Panc1 (cell line): Measurements from ENCODE around the gene DIAPH3. TPM values are rescaled to one million over a fixed set of nuclear protein-coding genes. Genes with fewer than 3 reads are reported as not detected.

Source experiments
- ATAC-seq: fragments of 200-7000 bp; cut with Tn5 transposase; 2 replicates; pipeline ENCODE4 v1.9.1; 2020; ENCODE audit warnings: mild to moderate bottlenecking, moderate library complexity
- BruUV-seq: library from RNA; stranded (reverse); fragments of 400-500 nt; replicated peaks from 2 replicates; lab custom pipeline; 2021; lab: Mats Ljungman, UMichigan
- CTCF ChIA-PET: fragments of 300-600 bp; sonication (Branson Sonifier 250); formaldehyde crosslinking; loops from one replicate; lab custom pipeline; 2022; ENCODE audit warnings: antibody characterized with exemption; lab: Charles Lee
- POLR2A ChIA-PET: fragments of 300-600 bp; sonication (Branson Sonifier 250); formaldehyde crosslinking; loops from one replicate; lab custom pipeline; 2022; ENCODE audit warnings: antibody characterized with exemption; lab: Charles Lee
- DNase-seq: peaks from one replicate; pipeline ENCODE4 v3.0.0-alpha.2; 2010; ENCODE audit warnings: low read depth, low spot score
- H3K27ac ChIP-seq: 2 replicates; pipeline ENCODE4 v1.5.1; 2011; ENCODE audit warnings: mild to moderate bottlenecking, low read length, inconsistent platforms
- H3K27me3 ChIP-seq: fragments of 200-500 bp; sonication (Bioruptor generic); 2 replicates; pipeline ENCODE4 v1.6.0; 2014; ENCODE audit warnings: low read length, inconsistent platforms; ENCODE audit not compliant: control insufficient read depth, insufficient read depth
- H3K36me3 ChIP-seq: fragments of 200-500 bp; sonication (Bioruptor generic); 2 replicates; pipeline ENCODE4 v1.5.1; 2014; ENCODE audit warnings: inconsistent platforms, mild to moderate bottlenecking, low read length, moderate library complexity; ENCODE audit not compliant: control insufficient read depth, insufficient read depth
- H3K4me1 ChIP-seq: 2 replicates; pipeline ENCODE4 v1.5.1; 2011; ENCODE audit warnings: inconsistent platforms, mild to moderate bottlenecking, low read length, moderate library complexity; ENCODE audit not compliant: control insufficient read depth, insufficient read depth
- H3K4me3 ChIP-seq, 2 experiments: 2 replicates each; pipeline ENCODE4 v1.5.1; 2011 to 2012; ENCODE audit warnings: low read depth in 2 of 2, low read length in 2 of 2, mild to moderate bottlenecking in 2 of 2, inconsistent platforms in 1 of 2, moderate library complexity in 1 of 2
- H3K9me3 ChIP-seq: fragments of 200-500 bp; sonication (Bioruptor generic); 2 replicates; pipeline ENCODE4 v1.5.1; 2014; ENCODE audit warnings: low read depth, mild to moderate bottlenecking, inconsistent platforms, low read length, moderate library complexity; ENCODE audit not compliant: control insufficient read depth, insufficient read depth
- POLR2AphosphoS5 ChIP-seq: IDR thresholded peaks from 2 replicates; pipeline ENCODE4 v1.6.1; 2012; ENCODE audit warnings: mild to moderate bottlenecking, low read depth, low read length, moderate library complexity
- SIN3A ChIP-seq: IDR thresholded peaks from 2 replicates; pipeline ENCODE4 v1.6.1; 2012; ENCODE audit warnings: low read depth, mild to moderate bottlenecking, low read length, moderate library complexity, borderline replicate concordance; ENCODE audit not compliant: insufficient read depth
- TCF7L2 ChIP-seq: IDR thresholded peaks from 2 replicates; pipeline ENCODE4 v1.6.1; 2011; ENCODE audit warnings: mild to moderate bottlenecking, low read depth, low read length, inconsistent platforms
- in situ Hi-C: cut with HindIII; loops from 2 replicates; pipeline ENCODE4 v1.10.0; 2016; ENCODE audit warnings: low sequenced_read_pairs, low pct_unique_long_range_greater_than_20kb
- intact Hi-C: fragments of 100-400 bp; cut with micrococcal nuclease; formaldehyde crosslinking; loops from one replicate; pipeline ENCODE4 v1.10.0; 2022; ENCODE audit not compliant: unreplicated experiment
- total RNA-seq: library from RNA; stranded (reverse); gene quantifications from one replicate; pipeline ENCODE4 v1.2.1, GENCODE V29; 2021; ENCODE audit not compliant: unreplicated experiment
- TF ChIP-seq, protein P1 (sequence below): fragments of 450-650 bp; IDR thresholded peaks from 2 replicates; pipeline ENCODE4 v1.5.1; 2017; ENCODE audit warnings: mild to moderate bottlenecking
- TF ChIP-seq, protein P2 (sequence below), 2 experiments: IDR thresholded peaks; 2 replicates each; pipeline ENCODE4 v1.6.1; 2011 to 2012; ENCODE audit warnings: low read depth in 2 of 2, control low read depth in 1 of 2, low read length in 1 of 2, mild to moderate bottlenecking in 1 of 2, moderate library complexity in 1 of 2; ENCODE audit not compliant: insufficient read depth in 1 of 2

The DIAPH3 gene
- total RNA-seq, 1 experiment from 2014 or later = 15.4 TPM

DNA sequence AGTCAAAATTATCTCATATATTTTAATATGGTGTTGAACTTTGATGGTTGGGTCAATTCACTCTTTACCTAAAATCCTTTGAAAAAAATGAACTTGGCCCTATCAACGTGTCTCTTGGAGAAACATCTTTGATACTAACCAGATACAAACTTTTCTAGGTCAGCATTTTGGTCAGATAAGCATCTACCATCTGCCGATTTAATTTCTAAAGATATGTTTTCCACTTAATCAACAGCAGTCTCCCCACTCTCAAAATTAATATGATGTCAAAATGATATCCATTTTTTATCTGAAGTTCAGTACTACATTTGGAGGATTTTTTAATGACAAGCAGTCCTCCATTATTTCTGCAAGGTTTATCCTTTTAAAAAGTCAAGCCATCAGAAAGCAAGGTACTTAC is 288.8 kb downstream of the DIAPH3 start:
- BruUV-seq = no TSS peak
- intact Hi-C loops = no loop called here
- POLR2A ChIA-PET = no interaction called here
- no peaks in the 10 kb centered on the region for H3K27me3 ChIP-seq
- DNase-seq (no peak), ATAC-seq (no peak)
- no peaks in the 10 kb centered on the region for H3K36me3 ChIP-seq
- H3K9me3 ChIP-seq = no peaks in the 10 kb centered on the region
- CTCF ChIA-PET = no interaction called here
- no peak overlapping the region for H3K27ac ChIP-seq
- no peak overlapping the region for H3K4me3 ChIP-seq
- no peaks in the 10 kb centered on the region for H3K4me1 ChIP-seq
- in situ Hi-C loops = no loop called here
- TF ChIP-seq POLR2AphosphoS5 (no peak), TCF7L2 (no peak)
- TF ChIP-seq, protein P1, sequence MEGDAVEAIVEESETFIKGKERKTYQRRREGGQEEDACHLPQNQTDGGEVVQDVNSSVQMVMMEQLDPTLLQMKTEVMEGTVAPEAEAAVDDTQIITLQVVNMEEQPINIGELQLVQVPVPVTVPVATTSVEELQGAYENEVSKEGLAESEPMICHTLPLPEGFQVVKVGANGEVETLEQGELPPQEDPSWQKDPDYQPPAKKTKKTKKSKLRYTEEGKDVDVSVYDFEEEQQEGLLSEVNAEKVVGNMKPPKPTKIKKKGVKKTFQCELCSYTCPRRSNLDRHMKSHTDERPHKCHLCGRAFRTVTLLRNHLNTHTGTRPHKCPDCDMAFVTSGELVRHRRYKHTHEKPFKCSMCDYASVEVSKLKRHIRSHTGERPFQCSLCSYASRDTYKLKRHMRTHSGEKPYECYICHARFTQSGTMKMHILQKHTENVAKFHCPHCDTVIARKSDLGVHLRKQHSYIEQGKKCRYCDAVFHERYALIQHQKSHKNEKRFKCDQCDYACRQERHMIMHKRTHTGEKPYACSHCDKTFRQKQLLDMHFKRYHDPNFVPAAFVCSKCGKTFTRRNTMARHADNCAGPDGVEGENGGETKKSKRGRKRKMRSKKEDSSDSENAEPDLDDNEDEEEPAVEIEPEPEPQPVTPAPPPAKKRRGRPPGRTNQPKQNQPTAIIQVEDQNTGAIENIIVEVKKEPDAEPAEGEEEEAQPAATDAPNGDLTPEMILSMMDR = no peak

DNA sequence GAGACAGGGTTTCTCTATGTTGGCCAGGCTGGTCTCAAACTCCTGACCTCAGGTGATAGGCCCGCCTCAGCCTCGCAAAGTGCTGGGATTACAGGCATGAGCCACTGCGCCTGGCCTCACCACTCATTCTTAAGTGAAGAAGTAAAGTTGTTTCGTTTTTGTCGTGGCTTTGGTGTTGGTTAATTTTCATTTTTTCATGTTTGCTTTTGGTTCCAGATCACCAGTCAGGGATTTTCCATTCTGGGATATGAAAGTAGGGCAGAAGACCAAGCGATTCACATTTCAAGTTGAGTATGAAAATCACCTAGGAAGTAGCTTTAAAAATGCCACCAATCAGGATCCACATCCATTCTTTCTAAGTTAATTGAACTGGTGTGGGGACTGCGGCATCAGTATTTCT is 289.9 kb downstream of the DIAPH3 start:
- Histone ChIP-seq H3K27me3 (no peaks in the 10 kb centered on the region), H3K27ac (no peak overlapping the region), H3K4me1 (no peaks in the 10 kb centered on the region), H3K9me3 (no peaks in the 10 kb centered on the region), H3K4me3 (no peak overlapping the region), H3K36me3 (no peaks in the 10 kb centered on the region)
- intact Hi-C loops (no loop called here), in situ Hi-C loops (no loop called here)
- no TSS peak for BruUV-seq
- no peak for DNase-seq
- ChIA-PET CTCF (no interaction called here), POLR2A (interaction anchor here (0.6 kb wide), 1 partner anchor 477 kb away, joined by 3 read pairs; no protein-coding TSS in a partner anchor)
- TF ChIP-seq TCF7L2 (no peak), POLR2AphosphoS5 (no peak), SIN3A (no peak)
- TF ChIP-seq, protein P1 = no peak
- TF ChIP-seq, protein P2, sequence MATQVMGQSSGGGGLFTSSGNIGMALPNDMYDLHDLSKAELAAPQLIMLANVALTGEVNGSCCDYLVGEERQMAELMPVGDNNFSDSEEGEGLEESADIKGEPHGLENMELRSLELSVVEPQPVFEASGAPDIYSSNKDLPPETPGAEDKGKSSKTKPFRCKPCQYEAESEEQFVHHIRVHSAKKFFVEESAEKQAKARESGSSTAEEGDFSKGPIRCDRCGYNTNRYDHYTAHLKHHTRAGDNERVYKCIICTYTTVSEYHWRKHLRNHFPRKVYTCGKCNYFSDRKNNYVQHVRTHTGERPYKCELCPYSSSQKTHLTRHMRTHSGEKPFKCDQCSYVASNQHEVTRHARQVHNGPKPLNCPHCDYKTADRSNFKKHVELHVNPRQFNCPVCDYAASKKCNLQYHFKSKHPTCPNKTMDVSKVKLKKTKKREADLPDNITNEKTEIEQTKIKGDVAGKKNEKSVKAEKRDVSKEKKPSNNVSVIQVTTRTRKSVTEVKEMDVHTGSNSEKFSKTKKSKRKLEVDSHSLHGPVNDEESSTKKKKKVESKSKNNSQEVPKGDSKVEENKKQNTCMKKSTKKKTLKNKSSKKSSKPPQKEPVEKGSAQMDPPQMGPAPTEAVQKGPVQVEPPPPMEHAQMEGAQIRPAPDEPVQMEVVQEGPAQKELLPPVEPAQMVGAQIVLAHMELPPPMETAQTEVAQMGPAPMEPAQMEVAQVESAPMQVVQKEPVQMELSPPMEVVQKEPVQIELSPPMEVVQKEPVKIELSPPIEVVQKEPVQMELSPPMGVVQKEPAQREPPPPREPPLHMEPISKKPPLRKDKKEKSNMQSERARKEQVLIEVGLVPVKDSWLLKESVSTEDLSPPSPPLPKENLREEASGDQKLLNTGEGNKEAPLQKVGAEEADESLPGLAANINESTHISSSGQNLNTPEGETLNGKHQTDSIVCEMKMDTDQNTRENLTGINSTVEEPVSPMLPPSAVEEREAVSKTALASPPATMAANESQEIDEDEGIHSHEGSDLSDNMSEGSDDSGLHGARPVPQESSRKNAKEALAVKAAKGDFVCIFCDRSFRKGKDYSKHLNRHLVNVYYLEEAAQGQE (IDR thresholded peaks at IDR 0.05; ENCODE audit: insufficient read depth in 1 of 2, low read depth in 2 of 2, low read length in 1 of 2) = no peak
- ATAC-seq = no peak
